SH-SY5Y (cell line): ENCODE data around the gene ZNF516.

Experiments used
- GATA2 ChIP-seq: IDR thresholded peaks from 2 replicates; pipeline ENCODE4 v1.6.1; 2011; ENCODE audit warnings: mild to moderate bottlenecking, low read depth, low read length
- GATA3 ChIP-seq: IDR thresholded peaks from 2 replicates; pipeline ENCODE4 v1.6.1; 2011; ENCODE audit warnings: low read depth, mild to moderate bottlenecking, low read length, moderate library complexity

Gene ZNF516

GRCh38 chr18:76495006-76495370, at the start of gene ZNF516:
TSS of gene ZNF516 (minus strand) at chr18:76495242. CDS start at chr18:76443054, 52,188 bp downstream.
- TF ChIP-seq GATA2: no peak
- no peak for TF ChIP-seq GATA3

- TF ChIP-seq GATA3 (no peak), GATA2 (no peak)
These were observed 43.8 kb upstream of the ZNF516 start for GRCh38 chr18:76538846-76539245.

GRCh38 chr18:76537621-76538020, 42.6 kb upstream of the ZNF516 start:
- TF ChIP-seq GATA3 (no peak), GATA2 (no peak)

- no peak for TF ChIP-seq GATA2
- TF ChIP-seq GATA3: no peak
These were observed 37.8 kb upstream of the ZNF516 start for GRCh38 chr18:76532875-76533274.

- TF ChIP-seq GATA3: no peak
- TF ChIP-seq GATA2: no peak
These were observed 35.8 kb upstream of the ZNF516 start for GRCh38 chr18:76530846-76531245.

- TF ChIP-seq GATA3 (no peak), GATA2 (no peak)
These were observed 35.3 kb upstream of the ZNF516 start for GRCh38 chr18:76530391-76530790.

- TF ChIP-seq GATA3: no peak
- TF ChIP-seq GATA2: no peak
These were observed 34.4 kb upstream of the ZNF516 start for GRCh38 chr18:76529433-76529811.

- TF ChIP-seq GATA3 (no peak), GATA2 (no peak)
These were observed 33.7 kb upstream of the ZNF516 start for GRCh38 chr18:76528477-76529432.

GRCh38 chr18:76525911-76526310, 30.9 kb upstream of the ZNF516 start:
- no peak for TF ChIP-seq GATA2
- TF ChIP-seq GATA3: no peak

GRCh38 chr18:76524900-76525698, 30.1 kb upstream of the ZNF516 start:
- no peak for TF ChIP-seq GATA3
- no peak; the same call in 1 of the 2 replicates for TF ChIP-seq GATA2

- no peak for TF ChIP-seq GATA3
These were observed 29.4 kb upstream of the ZNF516 start for GRCh38 chr18:76524477-76524876.

GRCh38 chr18:76522551-76522950, 27.5 kb upstream of the ZNF516 start:
- TF ChIP-seq GATA2 (no peak), GATA3 (no peak)

GRCh38 chr18:76522122-76522503, 27.1 kb upstream of the ZNF516 start:
- no peak for TF ChIP-seq GATA2
- TF ChIP-seq GATA3: no peak

GRCh38 chr18:76521417-76522121, 26.5 kb upstream of the ZNF516 start:
- TF ChIP-seq GATA3 (no peak), GATA2 (no peak)
